Measurements from ENCODE around the gene MFNG. TPM values are rescaled to one million over a fixed set of nuclear protein-coding genes. Genes with fewer than 3 reads are reported as not detected.

Gene MFNG
- total RNA-seq, 3 donors from 2014 or later: 11.3 to 16.1 (median 13.7) TPM

GRCh38 chr22:37483050-37483449 is 3.1 kb downstream of the MFNG start:
- no peak for DNase-seq
- Histone ChIP-seq H3K9me3 (no peaks in the 10 kb centered on the region), H3K4me1 (ENCODE audit: low read depth) (peaks cover 11% of the 10 kb centered on the region), H3K36me3 (ENCODE audit: low read depth) (no peaks in the 10 kb centered on the region), H3K4me3 (no peak overlapping the region)
- no peak for ATAC-seq
- no peak for TF ChIP-seq CTCF (IDR thresholded peaks at IDR 0.05)
- intact Hi-C loops (cut with DNase I, micrococcal nuclease): no loop called here

GRCh38 chr22:37482244-37482643 is 3.9 kb downstream of the MFNG start:
- H3K36me3 ChIP-seq (ENCODE audit: low read depth): no peaks in the 10 kb centered on the region
- H3K4me1 ChIP-seq (ENCODE audit: low read depth): peaks cover 11% of the 10 kb centered on the region
- intact Hi-C loops (cut with DNase I, micrococcal nuclease): no loop called here
- ATAC-seq: no peak
- TF ChIP-seq CTCF (IDR thresholded peaks at IDR 0.05): no peak
- DNase-seq: no peak
- no peaks in the 10 kb centered on the region for H3K9me3 ChIP-seq
- H3K4me3 ChIP-seq: no peak overlapping the region

GRCh38 chr22:37481347-37481907 is 4.8 kb downstream of the MFNG start:
- ATAC-seq: no peak
- intact Hi-C loops (cut with DNase I, micrococcal nuclease): no loop called here
- H3K4me1 ChIP-seq (ENCODE audit: low read depth): peaks cover 10% of the 10 kb centered on the region

GRCh38 chr22:37480387-37481346 is 5.5 kb downstream of the MFNG start:
- intact Hi-C loops (cut with DNase I, micrococcal nuclease): no loop called here
- H3K36me3 ChIP-seq (ENCODE audit: low read depth): no peaks in the 10 kb centered on the region
- H3K4me3 ChIP-seq: no peak overlapping the region
- peaks cover 5% of the 10 kb centered on the region for H3K4me1 ChIP-seq (ENCODE audit: low read depth)
- ATAC-seq (no peak), DNase-seq (no peak)
- no peak for TF ChIP-seq CTCF (IDR thresholded peaks at IDR 0.05)
- H3K9me3 ChIP-seq: no peaks in the 10 kb centered on the region

More at GRCh38 chr22:37481347-37481907, 4.8 kb downstream of the MFNG start:
- H3K4me3 ChIP-seq: no peak overlapping the region
- no peak for TF ChIP-seq CTCF (IDR thresholded peaks at IDR 0.05)
- DNase-seq: no peak
- no peaks in the 10 kb centered on the region for H3K36me3 ChIP-seq (ENCODE audit: low read depth)
- no peaks in the 10 kb centered on the region for H3K9me3 ChIP-seq

- intact Hi-C loops (cut with DNase I, micrococcal nuclease): no loop called here
- ATAC-seq (no peak), DNase-seq (no peak)
- H3K36me3 ChIP-seq (ENCODE audit: low read depth): no peaks in the 10 kb centered on the region
- no peaks in the 10 kb centered on the region for H3K9me3 ChIP-seq
- peaks cover 5% of the 10 kb centered on the region for H3K4me1 ChIP-seq (ENCODE audit: low read depth)
- no peak for TF ChIP-seq CTCF (IDR thresholded peaks at IDR 0.05)
- H3K4me3 ChIP-seq: no peak overlapping the region
These were observed 7.0 kb downstream of the MFNG start for GRCh38 chr22:37479196-37479595.

Measured in mucosa of descending colon (tissue), 3 donors.